Prostate gland (tissue), 2 donors: ENCODE data around the gene SLC22A13.

ENCODE experiments used
- CTCF ChIP-seq, 4 experiments: fragments of 200-600 bp in 2 of 4; fragments of 450-650 bp in 2 of 4; sonication (generic) in 2 of 4; IDR thresholded peaks; 1 replicate in 3 of 4; 2 replicates in 1 of 4; pipeline ENCODE4 v1.5.1; 2016 to 2019; ENCODE audit warnings: antibody characterized with exemption in 4 of 4, mild to moderate bottlenecking in 2 of 4, moderate library complexity in 2 of 4
- POLR2A ChIP-seq: fragments of 450-650 bp; IDR thresholded peaks from one replicate; pipeline ENCODE4 v1.6.1; 2016; ENCODE audit warnings: antibody characterized with exemption, mild to moderate bottlenecking

- TF ChIP-seq POLR2A = no peak
- no peak for TF ChIP-seq CTCF (IDR thresholded peaks at IDR 0.05)
Measured at GRCh38 chr3:38254872-38255271, 10.7 kb upstream of the SLC22A13 start.
